ENCODE measurements around the gene HOXA2. TPM values are rescaled to one million over a fixed set of nuclear protein-coding genes. Genes with fewer than 3 reads are reported as not detected.

Gene HOXA2
- 6.4 TPM in 1 of 2 replicates, not detected in the other for total RNA-seq

GRCh38 chr7:27102581-27103442 is at the start of gene HOXA2:
Gene HOXA2 (minus strand): TSS chr7:27102683. CDS start chr7:27102500, 183 bp downstream.

GRCh38 chr7:27147199-27148030 is 44.9 kb upstream of the HOXA2 start, which contains the start of gene HOXA6:
Gene HOXA6 (minus strand): TSS chr7:27147774. CDS start chr7:27147749, 25 bp downstream.

GRCh38 chr7:27143023-27143949 is 40.8 kb upstream of the HOXA2 start, which contains the start of gene HOXA5:
Gene HOXA5 (minus strand): TSS chr7:27143681. CDS start chr7:27143607, 74 bp downstream.

GRCh38 chr7:27130540-27131389 is 28.3 kb upstream of the HOXA2 start, which contains the start of gene HOXA4:
Gene HOXA4 (minus strand): TSS chr7:27130757. CDS start chr7:27130733, 24 bp downstream.

GRCh38 chr7:27095897-27096767 is 6.4 kb downstream of the HOXA2 start, which contains the start of gene HOXA1:
Gene HOXA1 (minus strand): TSS chr7:27096000. CDS start chr7:27095912, 88 bp downstream.

Other genes starting within 250 kb of the HOXA2 start
- 8.4 and 23.1 TPM in 2 replicates for gene SKAP2, start 238.1 kb downstream of the HOXA2 start, total RNA-seq
- 0.23 and 3.3 TPM in 2 replicates for gene HOXA1, start 6.7 kb downstream of the HOXA2 start, total RNA-seq
- gene HOXA4, start 28.1 kb upstream of the HOXA2 start, total RNA-seq, result 1.5 TPM in 1 of 2 replicates, not detected in the other
- gene HOXA5, start 41.0 kb upstream of the HOXA2 start, total RNA-seq, result 1.3 and 35.0 TPM in 2 replicates
- gene HOXA6, start 45.1 kb upstream of the HOXA2 start, total RNA-seq, result 0.26 and 0.35 TPM in 2 replicates
- gene HOXA3, start 49.9 kb upstream of the HOXA2 start, total RNA-seq, result 4.0 and 8.3 TPM in 2 replicates
- gene HOXA7, start 54.0 kb upstream of the HOXA2 start, total RNA-seq, result 0.26 and 0.58 TPM in 2 replicates
- 4.0 TPM in 1 of 2 replicates, not detected in the other for gene HOXA9, start 62.9 kb upstream of the HOXA2 start, total RNA-seq
- 2.3 TPM in 1 of 2 replicates, not detected in the other for gene HOXA10, start 71.6 kb upstream of the HOXA2 start, total RNA-seq
- gene HOXA11, start 82.5 kb upstream of the HOXA2 start, total RNA-seq, result 4.0 TPM in 1 of 2 replicates, not detected in the other
- not detected in 2 replicates for gene HOXA13, start 97.4 kb upstream of the HOXA2 start, total RNA-seq
- not detected in 2 replicates for gene EVX1, start 140.1 kb upstream of the HOXA2 start, total RNA-seq

All from pericardium fibroblast (primary cell).